HG02840 (cell line): ENCODE data around the gene MLYCD.

ENCODE experiments used
- ATAC-seq: cut with Tn5 transposase; IDR thresholded peaks from one replicate; pipeline ENCODE4 v1.9.1; 2021; ENCODE audit warnings: mild to moderate bottlenecking, moderate library complexity, moderate number of reproducible peaks; ENCODE audit not compliant: unreplicated experiment, low FRiP score

MLYCD gene

GRCh38 chr16:83966153-83966696, 67.3 kb downstream of the MLYCD start:
- no peak for ATAC-seq

GRCh38 chr16:83967091-83967490, 68.2 kb downstream of the MLYCD start:
- ATAC-seq, result no peak

GRCh38 chr16:83967838-83968305, 69.0 kb downstream of the MLYCD start, which contains the start of gene NECAB2:
Gene NECAB2, plus strand, starts transcription at chr16:83968244. Its CDS starts 405 bp downstream, at chr16:83968649.
- ATAC-seq, result no peak

GRCh38 chr16:83968306-83968851, 69.5 kb downstream of the MLYCD start:
- ATAC-seq, result no peak

- no peak for ATAC-seq
Observed at GRCh38 chr16:83968891-83969649, 70.2 kb downstream of the MLYCD start.

- no peak for ATAC-seq
Observed at GRCh38 chr16:83969771-83970429, 71.0 kb downstream of the MLYCD start.

GRCh38 chr16:83970430-83970815, 71.5 kb downstream of the MLYCD start:
- no peak for ATAC-seq

GRCh38 chr16:83971165-83972130, 72.5 kb downstream of the MLYCD start:
- ATAC-seq, result no peak

- no peak for ATAC-seq
Observed at GRCh38 chr16:83972256-83973008, 73.5 kb downstream of the MLYCD start.

GRCh38 chr16:83973077-83973476, 74.2 kb downstream of the MLYCD start:
- ATAC-seq, result no peak

- no peak for ATAC-seq
Observed at GRCh38 chr16:83973581-83974385, 74.9 kb downstream of the MLYCD start.

- no peak for ATAC-seq
Observed at GRCh38 chr16:83974475-83974874, 75.6 kb downstream of the MLYCD start.

GRCh38 chr16:83975590-83976260, 76.8 kb downstream of the MLYCD start:
- ATAC-seq, result no peak
